Fibroblast of skin of scalp (primary cell): ENCODE measurements around the gene DMBT1.
"Not testable (repeated sequence)": the region's sequence is repeated elsewhere in the genome, so short reads cannot be mapped to it uniquely, and the experiment has no call there.

ENCODE experiments used
- DNase-seq: peaks from one replicate; pipeline ENCODE4 v3.0.0-alpha.2; 2013

Gene DMBT1

GRCh38 chr10:122587098-122587760, 26.7 kb downstream of the DMBT1 start:
- DNase-seq, result no peak

- DNase-seq, result no peak
Measured at GRCh38 chr10:122588381-122588780, 27.8 kb downstream of the DMBT1 start.

GRCh38 chr10:122590153-122590552, 29.6 kb downstream of the DMBT1 start:
- DNase-seq, result no peak

- no peak for DNase-seq
Measured at GRCh38 chr10:122591736-122592135, 31.2 kb downstream of the DMBT1 start.

- no peak for DNase-seq
Measured at GRCh38 chr10:122592161-122592560, 31.6 kb downstream of the DMBT1 start.

GRCh38 chr10:122617476-122618270, 57.1 kb downstream of the DMBT1 start:
- DNase-seq, result no peak

- DNase-seq, result no peak
Measured at GRCh38 chr10:122618461-122619165, 58.1 kb downstream of the DMBT1 start.

GRCh38 chr10:122620961-122621360, 60.4 kb downstream of the DMBT1 start:
- not testable (repeated sequence) for DNase-seq

- no peak for DNase-seq
Measured at GRCh38 chr10:122624546-122624945, 64.0 kb downstream of the DMBT1 start.

GRCh38 chr10:122630526-122630925, 70.0 kb downstream of the DMBT1 start:
- DNase-seq, result no peak

GRCh38 chr10:122632031-122632430, 71.5 kb downstream of the DMBT1 start:
- no peak for DNase-seq

GRCh38 chr10:122632576-122632975, 72.0 kb downstream of the DMBT1 start:
- DNase-seq, result no peak

GRCh38 chr10:122636953-122637352, 76.4 kb downstream of the DMBT1 start:
- DNase-seq, result no peak

- no peak for DNase-seq
Measured at GRCh38 chr10:122637376-122637775, 76.8 kb downstream of the DMBT1 start.

GRCh38 chr10:122638106-122638505, 77.6 kb downstream of the DMBT1 start:
- no peak for DNase-seq

- no peak for DNase-seq
Measured at GRCh38 chr10:122639801-122640200, 79.2 kb downstream of the DMBT1 start.

GRCh38 chr10:122640921-122641320, 80.4 kb downstream of the DMBT1 start:
- DNase-seq, result no peak

- no peak for DNase-seq
Measured at GRCh38 chr10:122642726-122643605, 82.4 kb downstream of the DMBT1 start.

- no peak for DNase-seq
Measured at GRCh38 chr10:122643931-122644534, 83.5 kb downstream of the DMBT1 start.

GRCh38 chr10:122646511-122647382, 86.2 kb downstream of the DMBT1 start:
- no peak for DNase-seq

- DNase-seq, result no peak
Measured at GRCh38 chr10:122647383-122647968, 86.9 kb downstream of the DMBT1 start.
